LoVo (cell line): ENCODE measurements around the gene MDFI.

Source experiments
- DNase-seq: peaks from one replicate; pipeline ENCODE4 v3.0.0-alpha.2; 2016; ENCODE audit warnings: low spot score

Gene MDFI

GRCh38 chr6:41634657-41635056 is 3.6 kb upstream of the MDFI start:
- DNase-seq, result no peak

DNA sequence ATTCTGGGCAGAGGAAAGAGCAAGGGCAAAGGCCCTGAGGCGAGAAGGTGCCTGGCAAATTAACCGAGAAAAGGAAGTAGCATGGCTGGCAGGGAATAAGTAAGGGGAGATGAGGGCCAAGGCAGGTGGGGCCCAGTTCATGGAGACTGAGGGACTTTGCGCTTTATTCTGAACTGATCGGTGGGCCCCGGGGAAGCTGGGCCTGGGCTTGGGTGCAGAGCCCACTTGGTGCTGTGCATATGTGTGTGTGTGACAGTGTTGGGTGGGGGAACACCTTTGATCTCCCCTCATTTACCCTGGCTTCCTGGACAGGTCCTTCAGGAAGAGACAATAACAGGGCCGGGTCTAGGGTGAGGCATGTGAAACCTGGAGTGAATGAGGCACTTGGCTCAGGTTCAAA is 2.9 kb upstream of the MDFI start:
- DNase-seq, result no peak

GRCh38 chr6:41636833-41637193 is 1.5 kb upstream of the MDFI start:
- peak; percentile 89 for DNase-seq

GRCh38 chr6:41637194-41638001 is 870 bp upstream of the MDFI start:
- DNase-seq, result peak; percentile 31

DNA sequence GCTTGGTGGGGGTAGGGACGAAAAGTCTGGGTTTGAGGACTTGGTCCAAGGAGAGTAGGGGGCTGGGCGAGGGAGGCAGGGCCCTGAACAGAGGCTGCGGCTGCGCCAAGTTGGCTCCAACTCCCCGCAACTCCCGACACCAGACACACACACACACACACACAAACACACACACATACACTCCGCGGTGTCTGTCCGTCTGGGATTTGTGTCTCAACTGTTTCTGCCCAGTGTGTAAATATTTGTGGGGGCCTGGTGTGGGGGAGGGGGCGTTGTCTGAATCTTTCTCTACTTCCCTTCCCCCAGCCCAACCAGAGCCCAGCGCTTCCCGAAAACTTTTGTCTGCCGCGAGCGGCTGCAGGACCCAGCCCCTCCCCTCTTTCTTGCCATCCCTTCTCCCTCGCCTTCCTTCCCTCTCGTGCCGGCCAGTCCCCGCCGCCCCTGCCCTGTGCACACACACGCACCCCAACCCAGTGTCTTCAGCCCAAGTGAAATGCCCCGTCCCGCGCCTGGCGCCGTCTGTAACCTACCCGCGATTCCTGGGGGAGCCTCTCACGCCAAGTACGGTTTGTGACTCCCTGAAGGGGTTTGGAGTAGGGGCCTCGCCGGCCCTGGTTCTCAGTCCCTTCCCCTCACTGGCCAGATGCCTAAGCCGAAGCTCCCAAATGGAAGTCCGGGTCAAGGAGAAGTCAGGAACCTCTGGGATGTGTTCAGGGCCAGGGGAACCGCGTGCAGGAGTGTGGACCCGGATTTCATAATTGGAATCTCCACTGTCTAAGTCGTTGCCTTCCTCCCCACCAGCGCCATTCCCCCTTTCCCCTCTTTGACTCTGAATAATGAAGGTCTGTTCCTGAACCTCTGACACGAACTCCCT is 904 bp downstream of the MDFI start:
- no peak for DNase-seq

GRCh38 chr6:41639809-41640371 is 1.6 kb downstream of the MDFI start:
- no peak for DNase-seq

- no peak for DNase-seq
These were observed 2.2 kb downstream of the MDFI start for GRCh38 chr6:41640426-41640825.

DNA sequence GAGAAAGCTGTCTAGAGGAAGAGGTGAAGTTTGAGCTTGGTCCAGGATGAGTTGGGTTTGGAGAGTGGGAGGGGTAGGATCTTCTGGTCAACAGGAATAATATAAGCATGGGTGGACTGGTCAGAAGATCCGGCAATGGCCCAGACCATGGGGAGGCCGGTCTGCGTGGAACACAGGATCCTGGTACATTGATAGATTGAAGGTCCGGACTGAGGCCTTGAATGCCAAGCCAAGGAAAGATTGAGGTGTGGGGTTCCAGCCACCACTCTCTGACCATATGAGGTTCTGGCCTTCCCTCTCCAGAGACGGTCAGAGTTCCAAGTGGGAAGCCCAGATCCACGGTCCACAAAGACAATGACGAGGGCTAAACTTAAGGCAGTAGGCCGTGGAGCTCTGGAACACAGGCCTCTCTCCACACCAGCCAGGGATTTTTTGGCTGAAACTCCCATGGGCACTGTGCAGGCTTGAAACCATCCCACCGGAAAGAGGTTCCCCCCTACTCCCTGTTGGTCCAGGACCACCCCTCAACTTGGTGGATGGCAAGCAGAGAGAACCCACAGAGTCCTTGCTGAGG is 3.2 kb downstream of the MDFI start:
- DNase-seq, result no peak

- DNase-seq, result no peak
These were observed 4.1 kb downstream of the MDFI start for GRCh38 chr6:41642090-41642959.

DNA sequence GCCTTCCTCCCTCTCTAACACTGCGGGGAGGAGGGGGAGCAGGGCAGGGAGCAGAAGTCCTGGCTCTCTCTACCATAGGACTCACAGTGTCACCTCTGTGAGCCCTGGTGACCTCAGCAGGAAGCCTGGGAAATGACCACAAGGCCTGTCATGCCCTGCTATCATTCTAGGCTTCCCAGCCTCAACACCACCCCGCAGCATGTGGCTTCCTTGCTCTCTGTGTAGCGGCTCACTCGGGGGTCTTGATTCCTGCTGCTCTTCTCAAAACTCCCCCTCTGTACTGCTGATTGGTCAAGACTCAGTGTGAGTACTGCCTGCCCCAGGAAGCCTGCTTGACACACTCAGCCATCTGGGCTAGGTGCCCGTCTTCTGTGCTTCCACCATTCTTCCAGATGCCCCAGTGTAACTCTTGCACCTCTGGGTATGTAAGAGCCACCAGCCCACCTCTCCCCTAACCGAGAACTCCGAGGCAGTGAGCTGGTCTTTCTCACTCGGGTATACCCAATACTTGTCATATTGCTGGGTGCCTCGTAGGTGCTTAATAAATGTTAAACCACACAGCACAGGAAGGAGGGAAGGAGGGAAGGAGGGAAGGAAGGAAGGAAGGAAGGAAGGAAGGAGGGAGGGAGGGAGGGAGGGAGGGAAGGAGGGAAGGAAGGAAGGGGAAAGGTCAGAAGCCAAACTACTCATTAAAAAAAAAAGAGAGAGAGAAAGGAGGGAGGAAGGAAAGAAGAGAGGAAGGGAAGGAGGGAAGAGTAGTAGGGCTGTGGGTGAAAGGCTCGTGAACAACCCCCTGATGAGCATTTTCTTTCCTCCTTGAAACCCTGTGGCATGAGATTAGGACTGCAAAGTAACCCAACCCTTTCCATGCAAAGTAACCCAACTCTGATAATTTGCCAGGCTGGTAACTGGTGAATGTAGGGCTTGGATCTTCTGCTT is 5.0 kb downstream of the MDFI start:
- no peak for DNase-seq

DNA sequence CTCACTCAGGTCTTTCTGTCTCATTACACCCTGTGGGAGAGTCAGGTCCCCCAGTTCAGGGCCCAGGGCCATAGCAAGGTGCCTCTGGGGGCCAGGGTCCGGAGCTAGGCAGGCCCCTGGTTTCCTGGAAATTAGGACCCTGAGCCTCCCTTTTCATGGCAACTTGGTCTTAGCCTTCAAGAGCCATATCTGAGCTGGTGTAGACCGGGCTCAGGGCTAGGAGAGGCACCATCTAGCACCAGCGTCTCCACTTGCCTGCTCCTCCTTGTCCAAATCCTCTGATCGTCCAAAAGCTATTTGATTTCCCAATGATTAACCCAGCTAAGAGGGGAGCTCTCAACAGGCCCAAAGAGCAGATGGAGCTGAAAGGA is 5.6 kb downstream of the MDFI start:
- DNase-seq, result no peak

GRCh38 chr6:41644297-41644879 is 6.1 kb downstream of the MDFI start:
- DNase-seq, result no peak

DNA sequence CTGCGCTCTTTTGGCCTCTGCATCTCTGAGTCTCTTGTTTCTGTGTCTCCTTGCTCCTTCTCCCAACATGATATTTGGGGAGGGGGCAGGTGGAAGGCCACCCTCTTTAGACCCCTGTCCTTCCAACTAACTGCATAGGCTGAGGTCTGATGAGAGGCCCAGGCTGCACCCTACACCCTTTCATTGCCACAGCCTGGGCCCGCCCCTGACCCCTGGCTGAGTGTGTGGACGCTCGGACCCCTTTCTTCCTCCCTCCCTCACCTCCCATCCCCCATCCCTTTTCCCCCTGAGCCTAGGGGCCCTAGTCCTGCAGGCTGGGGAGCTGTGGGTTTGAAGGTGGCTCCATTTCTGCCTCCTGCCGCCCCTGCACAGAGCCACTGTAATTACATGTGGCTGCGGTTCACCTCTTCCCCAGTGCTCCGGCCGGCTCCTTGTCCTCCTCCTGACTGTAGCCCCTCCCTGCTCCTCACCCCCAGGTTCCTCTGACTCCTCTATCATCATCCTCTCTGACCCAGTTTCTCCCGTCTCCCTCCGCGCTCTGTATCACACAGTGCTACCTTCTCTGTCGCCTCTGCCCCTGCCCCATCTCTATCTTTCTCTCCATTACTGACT is 6.8 kb downstream of the MDFI start:
- DNase-seq, result no peak

DNA sequence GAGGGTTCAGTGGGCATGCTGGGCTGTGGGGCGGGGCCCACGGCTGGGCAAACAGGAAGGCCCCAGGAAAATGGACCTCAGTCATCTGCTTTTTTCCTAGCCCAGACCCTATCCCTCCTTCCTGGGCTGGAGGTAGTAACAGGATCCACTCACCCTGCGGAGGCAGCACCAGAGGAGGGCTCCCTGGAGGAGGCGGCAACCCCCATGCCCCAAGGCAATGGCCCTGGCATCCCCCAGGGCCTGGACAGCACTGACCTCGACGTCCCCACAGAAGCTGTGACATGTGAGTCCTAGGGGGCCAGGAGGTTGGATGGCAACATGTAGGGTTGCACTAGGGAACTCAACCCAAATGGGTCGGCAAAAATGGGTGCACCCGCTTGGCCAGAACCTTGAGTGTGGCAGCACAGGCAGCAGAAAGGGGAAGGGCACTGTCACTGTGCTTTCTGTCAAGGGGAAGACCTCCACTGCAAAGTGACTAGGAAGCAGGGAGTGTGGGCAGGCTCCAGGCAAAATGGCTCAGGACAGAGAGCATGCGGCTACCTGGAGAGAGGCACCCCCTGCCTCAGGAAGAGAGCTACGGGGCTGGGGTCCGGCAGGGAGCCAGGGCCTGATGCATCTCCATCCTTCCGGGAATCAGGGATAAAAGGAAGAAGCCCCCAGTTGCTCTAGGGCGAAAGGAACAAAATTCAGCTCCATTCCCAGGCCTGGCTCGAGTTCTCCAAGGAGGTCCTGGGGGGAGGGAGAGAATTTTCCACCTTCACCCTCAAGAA is 7.9 kb downstream of the MDFI start:
- no peak for DNase-seq

GRCh38 chr6:41647061-41647511 is 8.8 kb downstream of the MDFI start:
- no peak for DNase-seq

GRCh38 chr6:41648070-41648585 is 9.9 kb downstream of the MDFI start:
- no peak for DNase-seq

DNA sequence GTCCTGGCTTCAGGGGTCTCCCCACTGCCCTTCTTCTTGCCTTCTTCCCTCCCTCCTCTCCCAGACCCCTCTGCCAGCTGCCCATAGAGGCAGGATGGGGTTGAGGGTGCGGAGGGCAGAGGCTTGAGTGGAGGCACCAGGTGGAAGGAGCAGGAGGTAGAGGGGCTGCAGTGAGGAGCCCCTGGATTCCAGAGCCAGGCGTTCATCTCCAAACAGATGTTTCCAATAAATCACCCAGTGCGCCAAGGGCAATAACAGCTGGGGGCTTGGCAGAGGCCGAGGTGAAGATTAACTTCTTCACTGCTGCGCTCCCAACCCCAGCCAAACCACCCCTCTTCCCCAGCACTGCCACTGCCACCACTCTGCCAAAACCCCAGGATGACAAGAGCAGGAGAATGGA is 10.7 kb downstream of the MDFI start:
- no peak for DNase-seq

DNA sequence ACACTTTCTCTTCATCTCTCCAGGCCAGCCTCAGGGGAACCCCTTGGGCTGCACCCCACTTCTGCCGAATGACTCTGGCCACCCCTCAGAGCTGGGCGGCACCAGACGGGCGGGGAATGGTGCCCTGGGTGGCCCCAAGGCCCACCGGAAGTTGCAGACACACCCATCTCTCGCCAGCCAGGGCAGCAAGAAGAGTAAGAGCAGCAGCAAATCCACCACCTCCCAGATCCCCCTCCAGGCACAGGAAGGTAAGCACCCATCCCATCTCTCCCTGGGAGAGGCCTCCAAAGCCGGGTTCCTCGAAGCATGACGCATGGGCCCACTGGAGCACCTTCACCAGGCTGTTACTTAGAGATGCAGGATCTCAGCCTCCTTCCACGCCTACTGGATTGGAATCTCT is 11.3 kb downstream of the MDFI start:
- DNase-seq, result no peak

- no peak for DNase-seq
These were observed 11.9 kb downstream of the MDFI start for GRCh38 chr6:41650120-41650519.
